GM18520 (cell line): ENCODE measurements around the gene RNU1-4.
A peak's percentile ranks its signal among the peaks of the same experiment; 100 is the strongest.
"Not testable (repeated sequence)": the region's sequence is repeated elsewhere in the genome, so short reads cannot be mapped to it uniquely, and the experiment has no call there.

Experiments
- ATAC-seq: cut with Tn5 transposase; IDR thresholded peaks from one replicate; pipeline ENCODE4 v1.9.1; 2021; ENCODE audit not compliant: unreplicated experiment

Gene RNU1-4

GRCh38 chr1:16725439-16726245 lies 14.7 kb upstream of the RNU1-4 start:
- not testable (repeated sequence) for ATAC-seq

GRCh38 chr1:16727190-16728111 lies 12.9 kb upstream of the RNU1-4 start:
- ATAC-seq: peak; percentile 55

GRCh38 chr1:16728243-16728949 lies 11.9 kb upstream of the RNU1-4 start:
- not testable (repeated sequence) for ATAC-seq

GRCh38 chr1:16732254-16732896 lies 7.9 kb upstream of the RNU1-4 start:
- ATAC-seq: not testable (repeated sequence)

- not testable (repeated sequence) for ATAC-seq
Measured at GRCh38 chr1:16741230-16741629, 914 bp downstream of the RNU1-4 start.

GRCh38 chr1:16747660-16748059 lies 7.3 kb downstream of the RNU1-4 start:
- not testable (repeated sequence) for ATAC-seq

- ATAC-seq: not testable (repeated sequence)
Measured at GRCh38 chr1:16748710-16749109, 8.4 kb downstream of the RNU1-4 start.

- ATAC-seq: not testable (repeated sequence)
Measured at GRCh38 chr1:16749910-16750888, 9.9 kb downstream of the RNU1-4 start.

- not testable (repeated sequence) for ATAC-seq
Measured at GRCh38 chr1:16752770-16753169, 12.5 kb downstream of the RNU1-4 start.

- ATAC-seq: not testable (repeated sequence)
Measured at GRCh38 chr1:16755385-16755784, 15.1 kb downstream of the RNU1-4 start.

GRCh38 chr1:16755932-16756331 lies 15.6 kb downstream of the RNU1-4 start:
- not testable (repeated sequence) for ATAC-seq

- not testable (repeated sequence) for ATAC-seq
Measured at GRCh38 chr1:16757574-16757973, 17.3 kb downstream of the RNU1-4 start.

GRCh38 chr1:16758060-16758459 lies 17.7 kb downstream of the RNU1-4 start:
- ATAC-seq: not testable (repeated sequence)

GRCh38 chr1:16759041-16759493 lies 18.8 kb downstream of the RNU1-4 start:
- not testable (repeated sequence) for ATAC-seq

GRCh38 chr1:16759650-16760455 lies 19.5 kb downstream of the RNU1-4 start:
- not testable (repeated sequence) for ATAC-seq

- not testable (repeated sequence) for ATAC-seq
Measured at GRCh38 chr1:16760456-16760765, 20.1 kb downstream of the RNU1-4 start.

GRCh38 chr1:16760801-16761200 lies 20.5 kb downstream of the RNU1-4 start:
- ATAC-seq: not testable (repeated sequence)

- not testable (repeated sequence) for ATAC-seq
Measured at GRCh38 chr1:16764248-16764819, 24.0 kb downstream of the RNU1-4 start.
